Gastrocnemius medialis (tissue), 4 donors: ENCODE data around the gene PAPSS2.

Experiments
- CTCF ChIP-seq, 5 experiments: fragments of 450-650 bp in 3 of 5; fragments of 200-600 bp in 2 of 5; sonication (generic) in 2 of 5; IDR thresholded peaks in 4 of 5; conservative IDR thresholded peaks in 1 of 5; 1 replicate in 4 of 5; 2 replicates in 1 of 5; pipeline ENCODE4 v1.5.1; 2016 to 2019; ENCODE audit warnings: antibody characterized with exemption in 5 of 5, mild to moderate bottlenecking in 3 of 5, moderate library complexity in 3 of 5
- POLR2A ChIP-seq, 2 donors: fragments of 450-650 bp; IDR thresholded peaks; one replicate each; pipeline ENCODE4 v1.6.1; 2017; ENCODE audit warnings: antibody characterized with exemption in 2 of 2, mild to moderate bottlenecking in 2 of 2, moderate library complexity in 2 of 2

GRCh38 chr10:87661861-87662785 is 2.4 kb downstream of the PAPSS2 start:
- no peak for TF ChIP-seq CTCF (IDR thresholded peaks at IDR 0.05 in 4 of 5, conservative IDR thresholded peaks at IDR 0.05 in 1 of 5)
- no peak for TF ChIP-seq POLR2A (IDR thresholded peaks at IDR 0.05)
